Small intestine (tissue), 7 donors: ENCODE data around the gene CEP295NL. TPM values are rescaled to one million over a fixed set of nuclear protein-coding genes. Genes with fewer than 3 reads are reported as not detected.
"Not testable (repeated sequence)": the region's sequence is repeated elsewhere in the genome, so short reads cannot be mapped to it uniquely, and the experiment has no call there.

Source experiments
- DNase-seq, 2 donors: peaks; one replicate each; pipeline versions ENCODE4 v3.0.0 to v3.0.0-alpha.2; 2013
- FAIRE-seq: peaks from 2 replicates; lab custom pipeline; 2012; peaks lifted over from hg19 to GRCh38; lab: Jason Lieb, UNC
- H3K27ac ChIP-seq, 3 donors: one replicate each; pipeline ENCODE4 v1.5.1; 2013; ENCODE audit warnings: low read length in 2 of 3, mild to moderate bottlenecking in 2 of 3, control low read depth in 1 of 3, inconsistent platforms in 1 of 3, low read depth in 1 of 3, moderate library complexity in 1 of 3
- H3K27me3 ChIP-seq, 3 donors: one replicate each; pipeline ENCODE4 v1.6.1; 2013; ENCODE audit warnings: low read length in 3 of 3, inconsistent platforms in 1 of 3; ENCODE audit not compliant: control insufficient read depth in 3 of 3, insufficient read depth in 3 of 3
- H3K36me3 ChIP-seq, 3 donors: one replicate each; pipeline ENCODE4 v1.6.1; 2013; ENCODE audit warnings: low read length in 3 of 3, inconsistent platforms in 1 of 3, low read depth in 1 of 3, mild to moderate bottlenecking in 1 of 3, moderate library complexity in 1 of 3; ENCODE audit not compliant: control insufficient read depth in 3 of 3, insufficient read depth in 2 of 3
- H3K4me1 ChIP-seq, 3 donors: one replicate each; pipeline ENCODE4 v1.6.1; 2013; ENCODE audit warnings: low read length in 2 of 3, inconsistent platforms in 1 of 3, low read depth in 1 of 3, mild to moderate bottlenecking in 1 of 3, moderate library complexity in 1 of 3; ENCODE audit not compliant: control insufficient read depth in 3 of 3, insufficient read depth in 2 of 3
- H3K4me3 ChIP-seq, 3 donors: one replicate each; pipeline ENCODE4 v1.5.1; 2013; ENCODE audit warnings: low read length in 3 of 3, control low read depth in 1 of 3, inconsistent platforms in 1 of 3, low read depth in 1 of 3, mild to moderate bottlenecking in 1 of 3, moderate library complexity in 1 of 3
- H3K9me3 ChIP-seq, 2 donors: one replicate each; pipeline ENCODE4 v1.6.1; 2013; ENCODE audit warnings: low read depth in 1 of 2, low read length in 1 of 2; ENCODE audit not compliant: control insufficient read depth in 2 of 2, insufficient read depth in 1 of 2
- WGBS, 3 donors: extraction: QIAGEN DNeasy Blood & Tissue Kit; methylation state at CpG; one replicate each; pipeline ENCODE4 v1.1.7; 2013; 5-methylcytosine and 5-hydroxymethylcytosine counted together
- polyA plus RNA-seq, 4 donors: library from polyadenylated mRNA; stranded (reverse) in 3 of 4; unstranded in 1 of 4; fragments of 200-250 nt in 3 of 4; fragments of 120-200 nt in 1 of 4; gene quantifications; one replicate each; pipeline versions ENCODE4 v1.2.1 to v1.2.3, GENCODE V29; 2013
- donor health status: healthy with polysubstance abuse.
- donor health status: control.
- donor health status: control.
- donor health status: Bipolar disorder and iron deficiency.
- donor health status: healthy.

The CEP295NL gene
- polyA plus RNA-seq, 4 donors: 0.25 to 0.28 TPM; not detected in 2

GRCh38 chr17:78945455-78945854 is 42.5 kb upstream of the CEP295NL start:
- not testable (repeated sequence) for H3K27ac ChIP-seq, H3K27me3 ChIP-seq, H3K9me3 ChIP-seq, DNase-seq, H3K36me3 ChIP-seq, FAIRE-seq, H3K4me3 ChIP-seq
- 88 to 92% (median 90%) methylated on average over 12 of the region's 12 CpGs for WGBS, 3 donors
- peaks cover 0 to 14% (median 0%) of the 10 kb centered on the region in 3 donors for H3K4me1 ChIP-seq

- Histone ChIP-seq H3K27ac (no peak overlapping the region), H3K4me3 (no peak overlapping the region), H3K27me3 (no peaks in the 10 kb centered on the region), H3K9me3 (peaks cover 0 to 2% of the 10 kb centered on the region in 2 donors), H3K36me3 (no peaks in the 10 kb centered on the region), H3K4me1 (peaks cover 0 to 14% (median 0%) of the 10 kb centered on the region in 3 donors)
- DNase-seq: no peak
- no peak for FAIRE-seq
- WGBS, 3 donors: 79 to 80% (median 80%) methylated on average over 10 of the region's 10 CpGs
Observed at GRCh38 chr17:78944956-78945355, 42.0 kb upstream of the CEP295NL start.

GRCh38 chr17:78944026-78944425 is 41.0 kb upstream of the CEP295NL start:
- no peak overlapping the region for H3K27ac ChIP-seq
- H3K4me1 ChIP-seq: peaks cover 0 to 14% (median 0%) of the 10 kb centered on the region in 3 donors
- H3K9me3 ChIP-seq: no peaks in the 10 kb centered on the region
- no peak for FAIRE-seq
- no peak for DNase-seq
- no peaks in the 10 kb centered on the region for H3K36me3 ChIP-seq
- 86 to 89% (median 88%) methylated on average over 7 of the region's 7 CpGs for WGBS, 3 donors
- no peaks in the 10 kb centered on the region for H3K27me3 ChIP-seq
- H3K4me3 ChIP-seq: no peak overlapping the region

DNA sequence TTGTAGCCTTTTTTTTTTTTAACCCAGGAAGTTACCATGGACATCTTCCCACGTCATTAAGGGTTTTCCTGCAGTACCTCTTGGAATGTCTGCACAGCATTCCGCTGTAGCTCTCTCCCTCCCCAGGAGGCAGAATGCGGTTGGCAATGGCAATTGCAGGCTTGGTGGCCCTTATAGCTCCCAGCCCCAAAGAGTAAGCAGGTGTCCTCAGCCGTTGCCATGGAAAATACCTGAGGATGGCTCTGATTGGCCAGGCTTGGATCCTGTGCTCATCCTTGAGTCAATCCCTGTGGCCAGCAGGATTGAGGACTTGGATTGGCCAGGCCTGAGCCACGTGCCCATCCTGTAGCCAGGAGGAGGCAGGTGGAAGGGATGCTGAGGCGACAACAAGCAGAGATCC is 37.7 kb upstream of the CEP295NL start:
- WGBS, 3 donors: 72 to 79% (median 73%) methylated on average over 6 of the region's 6 CpGs
- Histone ChIP-seq H3K36me3 (no peaks in the 10 kb centered on the region), H3K4me3 (no peak overlapping the region), H3K27me3 (no peaks in the 10 kb centered on the region), H3K9me3 (no peaks in the 10 kb centered on the region), H3K27ac (peak overlapping the region in 2 of 3 donors; percentile 23 to 38), H3K4me1 (peaks cover 0 to 2% (median 0%) of the 10 kb centered on the region in 3 donors)
- DNase-seq: no peak
- FAIRE-seq: no peak

GRCh38 chr17:78940258-78940657 is 37.3 kb upstream of the CEP295NL start:
- H3K4me1 ChIP-seq: peaks cover 0 to 4% (median 0%) of the 10 kb centered on the region in 3 donors
- WGBS, 3 donors: 70 to 89% (median 83%) methylated on average over 5 of the region's 5 CpGs
- DNase-seq (no peak), FAIRE-seq (no peak)
- peaks cover 0 to 2% (median 0%) of the 10 kb centered on the region in 3 donors for H3K27me3 ChIP-seq
- peak overlapping the region in 1 of 3 donors; percentile 29 for H3K27ac ChIP-seq
- no peaks in the 10 kb centered on the region for H3K9me3 ChIP-seq
- H3K4me3 ChIP-seq: no peak overlapping the region
- no peaks in the 10 kb centered on the region for H3K36me3 ChIP-seq

GRCh38 chr17:78939615-78940014 is 36.6 kb upstream of the CEP295NL start:
- WGBS, 3 donors: 75 to 89% (median 83%) methylated on average over 6 of the region's 6 CpGs
- no peak overlapping the region for H3K4me3 ChIP-seq
- peak overlapping the region in 1 of 3 donors; percentile 29 for H3K27ac ChIP-seq
- H3K9me3 ChIP-seq: no peaks in the 10 kb centered on the region
- H3K4me1 ChIP-seq: peaks cover 0 to 11% (median 0%) of the 10 kb centered on the region in 3 donors
- no peak for DNase-seq
- no peaks in the 10 kb centered on the region for H3K36me3 ChIP-seq
- H3K27me3 ChIP-seq: peaks cover 0 to 6% (median 0%) of the 10 kb centered on the region in 3 donors
- no peak for FAIRE-seq

- FAIRE-seq (no peak), DNase-seq (no peak)
- H3K27me3 ChIP-seq: peaks cover 0 to 6% (median 0%) of the 10 kb centered on the region in 3 donors
- 72 to 79% (median 77%) methylated on average over 11 of the region's 11 CpGs for WGBS, 3 donors
- peaks cover 0 to 21% (median 0%) of the 10 kb centered on the region in 3 donors for H3K4me1 ChIP-seq
- H3K36me3 ChIP-seq: no peaks in the 10 kb centered on the region
- H3K9me3 ChIP-seq: no peaks in the 10 kb centered on the region
- H3K4me3 ChIP-seq: no peak overlapping the region
- H3K27ac ChIP-seq: no peak overlapping the region
Observed at GRCh38 chr17:78937561-78937960, 34.6 kb upstream of the CEP295NL start.

GRCh38 chr17:78935419-78936323 is 32.7 kb upstream of the CEP295NL start:
- 55 to 63% (median 61%) methylated on average over 33 of the region's 33 CpGs for WGBS, 3 donors
- Histone ChIP-seq H3K9me3 (no peaks in the 10 kb centered on the region), H3K27me3 (peaks cover 0 to 6% (median 0%) of the 10 kb centered on the region in 3 donors), H3K4me3 (no peak overlapping the region), H3K36me3 (no peaks in the 10 kb centered on the region), H3K27ac (peak overlapping the region in 2 of 3 donors; percentile 76 to 81), H3K4me1 (peaks cover 0 to 21% (median 0%) of the 10 kb centered on the region in 3 donors)
- no peak for FAIRE-seq
- peak in 1 of 2 donors; percentile 38 for DNase-seq
